Endothelial cell (in vitro differentiated cells): Measurements from ENCODE around the gene FN1. TPM values are rescaled to one million over a fixed set of nuclear protein-coding genes. Genes with fewer than 3 reads are reported as not detected.
"Not testable (repeated sequence)": the region's sequence is repeated elsewhere in the genome, so short reads cannot be mapped to it uniquely, and the experiment has no call there.

Experiments used
- DNase-seq: peaks from one replicate; pipeline ENCODE4 v3.0.0; 2021; ENCODE audit warnings: low spot score
- H3K27ac Mint-ChIP-seq: one replicate; pipeline ENCODE4 v1.8.0; 2021; ENCODE audit warnings: mixed read lengths, inconsistent platforms; ENCODE audit not compliant: unreplicated experiment
- H3K27me3 Mint-ChIP-seq: one replicate; pipeline ENCODE4 v1.8.0; 2021; ENCODE audit warnings: mild to moderate bottlenecking, moderate library complexity, mixed read lengths, inconsistent platforms; ENCODE audit not compliant: unreplicated experiment
- H3K36me3 Mint-ChIP-seq: one replicate; pipeline ENCODE4 v1.8.0; 2021; ENCODE audit warnings: mild to moderate bottlenecking, low read depth, mixed read lengths, inconsistent platforms; ENCODE audit not compliant: unreplicated experiment
- H3K4me1 Mint-ChIP-seq: one replicate; pipeline ENCODE4 v1.8.0; 2021; ENCODE audit warnings: mild to moderate bottlenecking, mixed read lengths, inconsistent platforms; ENCODE audit not compliant: unreplicated experiment
- H3K4me3 Mint-ChIP-seq: one replicate; pipeline ENCODE4 v1.8.0; 2021; ENCODE audit warnings: mild to moderate bottlenecking, mixed read lengths, inconsistent platforms; ENCODE audit not compliant: unreplicated experiment
- H3K9me3 Mint-ChIP-seq: one replicate; pipeline ENCODE4 v1.8.0; 2021; ENCODE audit warnings: mixed read lengths, inconsistent platforms; ENCODE audit not compliant: unreplicated experiment
- total RNA-seq: library from RNA; stranded (reverse); fragmentation: NEBNext Ultra II Directional; extraction: Animal tissue kit (Norgen Biotek cat#: 25700); gene quantifications from one replicate; pipeline ENCODE4 v1.2.1, GENCODE V29; 2021; ENCODE audit not compliant: unreplicated experiment
- TF ChIP-seq, protein P1 (sequence below): fragments of 200-600 bp; sonication (generic); IDR thresholded peaks from one replicate; pipeline ENCODE4 v1.5.0; 2021; ENCODE audit warnings: antibody characterized with exemption; ENCODE audit not compliant: unreplicated experiment

FN1 gene
- total RNA-seq, 1 donor from 2014 or later = 1,159 TPM

DNA sequence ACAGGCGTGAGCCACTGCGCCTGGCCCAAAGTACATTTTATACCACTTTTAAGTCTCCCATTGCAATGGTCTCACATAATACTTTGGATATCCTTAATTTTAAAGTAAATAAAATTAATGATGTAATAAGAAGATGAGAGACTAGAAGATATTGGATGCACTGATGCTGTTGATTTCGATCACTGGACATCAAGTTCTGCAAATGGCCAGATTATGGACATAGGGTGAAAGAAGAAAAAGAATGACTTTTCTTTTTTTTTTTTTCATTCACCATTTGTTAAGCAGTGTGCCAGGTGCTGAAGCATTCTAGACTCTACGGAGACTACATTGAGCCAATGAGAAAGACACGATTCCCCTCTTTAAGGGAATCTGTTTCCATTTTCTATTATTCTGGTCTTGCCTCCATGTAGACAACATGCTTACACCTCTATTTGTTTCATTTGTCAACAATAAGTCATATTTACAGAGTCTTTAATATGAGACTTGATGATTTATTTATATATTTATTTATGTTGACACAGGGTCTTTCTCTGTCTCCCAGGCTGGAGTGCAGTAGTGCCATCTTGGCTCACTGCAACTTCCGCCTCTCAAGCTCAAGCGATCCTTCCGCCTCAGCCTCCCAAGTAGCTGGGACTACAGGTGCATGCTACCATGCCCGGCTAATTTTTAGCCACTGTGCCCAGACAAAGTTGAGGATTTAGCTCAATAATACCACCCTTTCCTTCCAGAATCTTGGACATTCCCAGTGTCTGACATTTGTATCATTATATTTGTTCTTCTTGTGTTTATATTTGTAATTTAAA is 23.7 kb downstream of the FN1 start:
- DNase-seq = no peak
- Mint-ChIP-seq H3K4me1 (peaks cover 9% of the 10 kb centered on the region), H3K4me3 (no peak overlapping the region), H3K27ac (no peak overlapping the region), H3K36me3 (peaks cover 56% of the 10 kb centered on the region), H3K27me3 (no peaks in the 10 kb centered on the region), H3K9me3 (no peaks in the 10 kb centered on the region)
- TF ChIP-seq, protein P1, sequence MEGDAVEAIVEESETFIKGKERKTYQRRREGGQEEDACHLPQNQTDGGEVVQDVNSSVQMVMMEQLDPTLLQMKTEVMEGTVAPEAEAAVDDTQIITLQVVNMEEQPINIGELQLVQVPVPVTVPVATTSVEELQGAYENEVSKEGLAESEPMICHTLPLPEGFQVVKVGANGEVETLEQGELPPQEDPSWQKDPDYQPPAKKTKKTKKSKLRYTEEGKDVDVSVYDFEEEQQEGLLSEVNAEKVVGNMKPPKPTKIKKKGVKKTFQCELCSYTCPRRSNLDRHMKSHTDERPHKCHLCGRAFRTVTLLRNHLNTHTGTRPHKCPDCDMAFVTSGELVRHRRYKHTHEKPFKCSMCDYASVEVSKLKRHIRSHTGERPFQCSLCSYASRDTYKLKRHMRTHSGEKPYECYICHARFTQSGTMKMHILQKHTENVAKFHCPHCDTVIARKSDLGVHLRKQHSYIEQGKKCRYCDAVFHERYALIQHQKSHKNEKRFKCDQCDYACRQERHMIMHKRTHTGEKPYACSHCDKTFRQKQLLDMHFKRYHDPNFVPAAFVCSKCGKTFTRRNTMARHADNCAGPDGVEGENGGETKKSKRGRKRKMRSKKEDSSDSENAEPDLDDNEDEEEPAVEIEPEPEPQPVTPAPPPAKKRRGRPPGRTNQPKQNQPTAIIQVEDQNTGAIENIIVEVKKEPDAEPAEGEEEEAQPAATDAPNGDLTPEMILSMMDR = no peak

- Mint-ChIP-seq H3K9me3 (no peaks in the 10 kb centered on the region), H3K27ac (no peak overlapping the region), H3K36me3 (peaks cover 66% of the 10 kb centered on the region), H3K4me1 (peaks cover 9% of the 10 kb centered on the region), H3K4me3 (no peak overlapping the region), H3K27me3 (no peaks in the 10 kb centered on the region)
- TF ChIP-seq, protein P1 = no peak
- DNase-seq = no peak
These were observed 25.0 kb downstream of the FN1 start for GRCh38 chr2:215410932-215411285.

DNA sequence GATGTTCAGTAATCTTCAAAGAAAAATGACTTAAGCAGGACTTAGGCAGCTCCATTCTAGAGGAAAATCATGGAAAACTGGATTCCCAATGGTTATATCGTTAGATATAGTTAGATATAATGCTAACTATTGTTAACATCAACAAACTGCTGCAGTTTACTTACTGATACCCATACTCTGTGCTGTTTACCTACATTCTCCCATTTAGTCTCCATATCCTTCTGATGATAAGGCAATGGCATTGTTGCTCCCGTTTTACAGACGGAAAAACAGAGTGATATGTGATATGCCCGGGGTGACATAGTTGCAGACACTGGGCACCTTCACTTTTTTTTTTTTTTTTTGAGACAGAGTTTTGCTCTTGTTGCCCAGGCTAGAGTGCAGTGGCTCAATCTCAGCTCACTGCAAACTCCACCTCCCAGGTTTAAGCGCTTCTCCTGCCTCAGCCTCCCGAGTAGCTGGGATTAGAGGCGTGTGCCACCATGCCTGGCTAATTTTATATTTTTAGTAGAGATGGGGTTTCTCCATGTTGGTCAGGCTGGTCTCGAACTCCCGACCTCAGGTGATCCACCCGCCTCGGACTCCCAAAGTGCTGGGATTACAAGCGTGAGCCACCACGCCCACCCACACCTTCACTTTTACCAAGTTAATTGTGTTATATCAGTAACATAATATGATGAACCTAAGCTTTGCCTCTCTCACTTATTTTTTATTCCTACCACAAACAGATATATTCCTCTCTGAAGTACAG is 25.5 kb downstream of the FN1 start:
- DNase-seq, H3K4me1 Mint-ChIP-seq, H3K9me3 Mint-ChIP-seq, H3K27me3 Mint-ChIP-seq, H3K27ac Mint-ChIP-seq, H3K4me3 Mint-ChIP-seq: not testable (repeated sequence)
- H3K36me3 Mint-ChIP-seq = peaks cover 68% of the 10 kb centered on the region

DNA sequence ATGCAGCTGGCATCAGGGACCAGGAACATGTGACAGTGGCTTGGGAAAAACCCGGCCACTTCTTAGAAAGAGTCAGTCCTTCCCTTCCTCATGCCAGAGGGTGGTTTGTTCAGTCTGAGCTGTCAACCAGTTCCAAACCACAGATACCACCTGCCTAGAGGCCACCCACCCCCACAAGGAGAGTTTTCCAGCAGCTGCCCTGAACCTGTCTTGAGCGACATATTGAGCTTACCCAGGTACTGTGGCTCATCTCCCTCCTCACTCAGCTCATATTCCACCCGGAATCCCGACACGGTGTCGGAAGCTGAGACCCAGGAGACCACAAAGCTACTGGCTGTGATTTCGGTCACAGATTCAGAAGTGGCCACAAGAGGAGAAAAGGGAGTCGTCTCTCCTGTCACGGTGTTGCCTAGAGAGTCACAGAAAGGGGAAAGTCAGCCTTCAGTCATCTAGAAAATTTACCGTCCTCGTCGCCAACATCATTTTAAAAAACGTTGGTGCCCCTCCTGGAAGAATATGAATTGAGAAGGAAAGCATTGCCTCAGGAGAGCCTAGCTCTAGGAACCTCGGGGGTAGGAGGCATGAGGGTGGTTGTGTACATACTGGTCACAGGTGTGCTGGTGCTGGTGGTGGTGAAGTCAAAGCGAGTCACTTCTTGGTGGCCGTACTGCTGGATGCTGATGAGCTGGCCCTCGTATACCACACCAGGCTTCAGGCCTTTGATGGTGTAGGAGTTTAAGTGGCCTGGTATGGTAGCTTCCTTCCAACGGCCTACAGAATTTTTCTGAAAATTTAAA is 26.3 kb downstream of the FN1 start:
- Mint-ChIP-seq H3K9me3 (no peaks in the 10 kb centered on the region), H3K4me3 (no peak overlapping the region), H3K4me1 (peaks cover 5% of the 10 kb centered on the region), H3K36me3 (peaks cover 73% of the 10 kb centered on the region), H3K27me3 (no peaks in the 10 kb centered on the region), H3K27ac (no peak overlapping the region)
- no peak for DNase-seq
- TF ChIP-seq, protein P1 = no peak

GRCh38 chr2:215408441-215408840 is 27.4 kb downstream of the FN1 start:
- not testable (repeated sequence) for H3K27me3 Mint-ChIP-seq, H3K27ac Mint-ChIP-seq, H3K9me3 Mint-ChIP-seq, H3K4me1 Mint-ChIP-seq, DNase-seq, H3K4me3 Mint-ChIP-seq
- H3K36me3 Mint-ChIP-seq = peaks cover 63% of the 10 kb centered on the region
